Panc1 (cell line): Measurements from ENCODE around the gene MRGPRD. TPM values are rescaled to one million over a fixed set of nuclear protein-coding genes. Genes with fewer than 3 reads are reported as not detected.

Experiments used
- ATAC-seq: fragments of 200-7000 bp; cut with Tn5 transposase; 2 replicates; pipeline ENCODE4 v1.9.1; 2020; ENCODE audit warnings: mild to moderate bottlenecking, moderate library complexity
- BruUV-seq: library from RNA; stranded (reverse); fragments of 400-500 nt; replicated peaks from 2 replicates; lab custom pipeline; 2021; lab: Mats Ljungman, UMichigan
- CTCF ChIA-PET: fragments of 300-600 bp; sonication (Branson Sonifier 250); formaldehyde crosslinking; loops from one replicate; lab custom pipeline; 2022; ENCODE audit warnings: antibody characterized with exemption; lab: Charles Lee
- POLR2A ChIA-PET: fragments of 300-600 bp; sonication (Branson Sonifier 250); formaldehyde crosslinking; loops from one replicate; lab custom pipeline; 2022; ENCODE audit warnings: antibody characterized with exemption; lab: Charles Lee
- DNase-seq: peaks from one replicate; pipeline ENCODE4 v3.0.0-alpha.2; 2010; ENCODE audit warnings: low read depth, low spot score
- H3K27ac ChIP-seq: 2 replicates; pipeline ENCODE4 v1.5.1; 2011; ENCODE audit warnings: mild to moderate bottlenecking, low read length, inconsistent platforms
- H3K27me3 ChIP-seq: fragments of 200-500 bp; sonication (Bioruptor generic); 2 replicates; pipeline ENCODE4 v1.6.0; 2014; ENCODE audit warnings: low read length, inconsistent platforms; ENCODE audit not compliant: control insufficient read depth, insufficient read depth
- H3K36me3 ChIP-seq: fragments of 200-500 bp; sonication (Bioruptor generic); 2 replicates; pipeline ENCODE4 v1.5.1; 2014; ENCODE audit warnings: inconsistent platforms, mild to moderate bottlenecking, low read length, moderate library complexity; ENCODE audit not compliant: control insufficient read depth, insufficient read depth
- H3K4me1 ChIP-seq: 2 replicates; pipeline ENCODE4 v1.5.1; 2011; ENCODE audit warnings: inconsistent platforms, mild to moderate bottlenecking, low read length, moderate library complexity; ENCODE audit not compliant: control insufficient read depth, insufficient read depth
- H3K4me3 ChIP-seq, 2 experiments: 2 replicates each; pipeline ENCODE4 v1.5.1; 2011 to 2012; ENCODE audit warnings: low read depth in 2 of 2, low read length in 2 of 2, mild to moderate bottlenecking in 2 of 2, inconsistent platforms in 1 of 2, moderate library complexity in 1 of 2
- H3K9me3 ChIP-seq: fragments of 200-500 bp; sonication (Bioruptor generic); 2 replicates; pipeline ENCODE4 v1.5.1; 2014; ENCODE audit warnings: low read depth, mild to moderate bottlenecking, inconsistent platforms, low read length, moderate library complexity; ENCODE audit not compliant: control insufficient read depth, insufficient read depth
- POLR2AphosphoS5 ChIP-seq: IDR thresholded peaks from 2 replicates; pipeline ENCODE4 v1.6.1; 2012; ENCODE audit warnings: mild to moderate bottlenecking, low read depth, low read length, moderate library complexity
- SIN3A ChIP-seq: IDR thresholded peaks from 2 replicates; pipeline ENCODE4 v1.6.1; 2012; ENCODE audit warnings: low read depth, mild to moderate bottlenecking, low read length, moderate library complexity, borderline replicate concordance; ENCODE audit not compliant: insufficient read depth
- TCF7L2 ChIP-seq: IDR thresholded peaks from 2 replicates; pipeline ENCODE4 v1.6.1; 2011; ENCODE audit warnings: mild to moderate bottlenecking, low read depth, low read length, inconsistent platforms
- in situ Hi-C: cut with HindIII; loops from 2 replicates; pipeline ENCODE4 v1.10.0; 2016; ENCODE audit warnings: low sequenced_read_pairs, low pct_unique_long_range_greater_than_20kb
- intact Hi-C: fragments of 100-400 bp; cut with micrococcal nuclease; formaldehyde crosslinking; loops from one replicate; pipeline ENCODE4 v1.10.0; 2022; ENCODE audit not compliant: unreplicated experiment
- total RNA-seq: library from RNA; stranded (reverse); gene quantifications from one replicate; pipeline ENCODE4 v1.2.1, GENCODE V29; 2021; ENCODE audit not compliant: unreplicated experiment
- TF ChIP-seq, protein P1 (sequence below): fragments of 450-650 bp; IDR thresholded peaks from 2 replicates; pipeline ENCODE4 v1.5.1; 2017; ENCODE audit warnings: mild to moderate bottlenecking
- TF ChIP-seq, protein P2 (sequence below), 2 experiments: IDR thresholded peaks; 2 replicates each; pipeline ENCODE4 v1.6.1; 2011 to 2012; ENCODE audit warnings: low read depth in 2 of 2, control low read depth in 1 of 2, low read length in 1 of 2, mild to moderate bottlenecking in 1 of 2, moderate library complexity in 1 of 2; ENCODE audit not compliant: insufficient read depth in 1 of 2

MRGPRD gene
- total RNA-seq, 1 experiment from 2014 or later, result not detected

DNA sequence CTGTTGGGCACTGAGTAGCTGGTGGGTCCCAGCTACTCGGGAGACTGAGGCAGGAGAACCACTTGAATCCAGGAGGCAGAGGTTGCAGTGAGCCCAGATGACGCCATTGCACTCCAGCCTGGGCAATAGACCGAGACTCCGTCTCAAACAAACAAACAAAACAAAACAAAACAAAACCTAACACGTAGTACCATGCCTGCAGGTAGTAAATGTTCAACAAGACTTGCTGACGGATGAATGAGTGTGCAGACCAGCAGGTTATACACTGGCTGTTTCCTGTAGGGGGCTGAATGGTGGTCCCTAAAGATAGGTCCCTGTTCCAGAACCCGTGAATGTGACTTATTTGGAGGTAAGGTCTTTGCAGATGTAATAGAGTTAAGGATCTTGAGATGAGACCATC lies 12.8 kb upstream of the MRGPRD start:
- Histone ChIP-seq H3K27ac (no peak overlapping the region), H3K9me3 (no peaks in the 10 kb centered on the region), H3K36me3 (no peaks in the 10 kb centered on the region), H3K4me3 (no peak overlapping the region), H3K4me1 (peaks cover 7% of the 10 kb centered on the region; the same call in 1 of the 2 replicates), H3K27me3 (0 out of 2 replicates have a peak, but pooled peaks cover 2% of the 10 kb centered on the region)
- DNase-seq (no peak), ATAC-seq (peak; percentile 59)
- POLR2A ChIA-PET, result no interaction called here
- intact Hi-C loops, result no loop called here
- CTCF ChIA-PET, result interaction anchor here (0.7 kb wide), 1 partner anchor 25 kb away, joined by 3 read pairs; no protein-coding TSS in a partner anchor
- TF ChIP-seq, protein P1, sequence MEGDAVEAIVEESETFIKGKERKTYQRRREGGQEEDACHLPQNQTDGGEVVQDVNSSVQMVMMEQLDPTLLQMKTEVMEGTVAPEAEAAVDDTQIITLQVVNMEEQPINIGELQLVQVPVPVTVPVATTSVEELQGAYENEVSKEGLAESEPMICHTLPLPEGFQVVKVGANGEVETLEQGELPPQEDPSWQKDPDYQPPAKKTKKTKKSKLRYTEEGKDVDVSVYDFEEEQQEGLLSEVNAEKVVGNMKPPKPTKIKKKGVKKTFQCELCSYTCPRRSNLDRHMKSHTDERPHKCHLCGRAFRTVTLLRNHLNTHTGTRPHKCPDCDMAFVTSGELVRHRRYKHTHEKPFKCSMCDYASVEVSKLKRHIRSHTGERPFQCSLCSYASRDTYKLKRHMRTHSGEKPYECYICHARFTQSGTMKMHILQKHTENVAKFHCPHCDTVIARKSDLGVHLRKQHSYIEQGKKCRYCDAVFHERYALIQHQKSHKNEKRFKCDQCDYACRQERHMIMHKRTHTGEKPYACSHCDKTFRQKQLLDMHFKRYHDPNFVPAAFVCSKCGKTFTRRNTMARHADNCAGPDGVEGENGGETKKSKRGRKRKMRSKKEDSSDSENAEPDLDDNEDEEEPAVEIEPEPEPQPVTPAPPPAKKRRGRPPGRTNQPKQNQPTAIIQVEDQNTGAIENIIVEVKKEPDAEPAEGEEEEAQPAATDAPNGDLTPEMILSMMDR, result no peak
- TF ChIP-seq, protein P2, sequence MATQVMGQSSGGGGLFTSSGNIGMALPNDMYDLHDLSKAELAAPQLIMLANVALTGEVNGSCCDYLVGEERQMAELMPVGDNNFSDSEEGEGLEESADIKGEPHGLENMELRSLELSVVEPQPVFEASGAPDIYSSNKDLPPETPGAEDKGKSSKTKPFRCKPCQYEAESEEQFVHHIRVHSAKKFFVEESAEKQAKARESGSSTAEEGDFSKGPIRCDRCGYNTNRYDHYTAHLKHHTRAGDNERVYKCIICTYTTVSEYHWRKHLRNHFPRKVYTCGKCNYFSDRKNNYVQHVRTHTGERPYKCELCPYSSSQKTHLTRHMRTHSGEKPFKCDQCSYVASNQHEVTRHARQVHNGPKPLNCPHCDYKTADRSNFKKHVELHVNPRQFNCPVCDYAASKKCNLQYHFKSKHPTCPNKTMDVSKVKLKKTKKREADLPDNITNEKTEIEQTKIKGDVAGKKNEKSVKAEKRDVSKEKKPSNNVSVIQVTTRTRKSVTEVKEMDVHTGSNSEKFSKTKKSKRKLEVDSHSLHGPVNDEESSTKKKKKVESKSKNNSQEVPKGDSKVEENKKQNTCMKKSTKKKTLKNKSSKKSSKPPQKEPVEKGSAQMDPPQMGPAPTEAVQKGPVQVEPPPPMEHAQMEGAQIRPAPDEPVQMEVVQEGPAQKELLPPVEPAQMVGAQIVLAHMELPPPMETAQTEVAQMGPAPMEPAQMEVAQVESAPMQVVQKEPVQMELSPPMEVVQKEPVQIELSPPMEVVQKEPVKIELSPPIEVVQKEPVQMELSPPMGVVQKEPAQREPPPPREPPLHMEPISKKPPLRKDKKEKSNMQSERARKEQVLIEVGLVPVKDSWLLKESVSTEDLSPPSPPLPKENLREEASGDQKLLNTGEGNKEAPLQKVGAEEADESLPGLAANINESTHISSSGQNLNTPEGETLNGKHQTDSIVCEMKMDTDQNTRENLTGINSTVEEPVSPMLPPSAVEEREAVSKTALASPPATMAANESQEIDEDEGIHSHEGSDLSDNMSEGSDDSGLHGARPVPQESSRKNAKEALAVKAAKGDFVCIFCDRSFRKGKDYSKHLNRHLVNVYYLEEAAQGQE (IDR thresholded peaks at IDR 0.05; ENCODE audit: insufficient read depth in 1 of 2, low read depth in 2 of 2, low read length in 1 of 2), result no peak
- TF ChIP-seq TCF7L2 (no peak), SIN3A (no peak)
- in situ Hi-C loops, result no loop called here
- no TSS peak for BruUV-seq

DNA sequence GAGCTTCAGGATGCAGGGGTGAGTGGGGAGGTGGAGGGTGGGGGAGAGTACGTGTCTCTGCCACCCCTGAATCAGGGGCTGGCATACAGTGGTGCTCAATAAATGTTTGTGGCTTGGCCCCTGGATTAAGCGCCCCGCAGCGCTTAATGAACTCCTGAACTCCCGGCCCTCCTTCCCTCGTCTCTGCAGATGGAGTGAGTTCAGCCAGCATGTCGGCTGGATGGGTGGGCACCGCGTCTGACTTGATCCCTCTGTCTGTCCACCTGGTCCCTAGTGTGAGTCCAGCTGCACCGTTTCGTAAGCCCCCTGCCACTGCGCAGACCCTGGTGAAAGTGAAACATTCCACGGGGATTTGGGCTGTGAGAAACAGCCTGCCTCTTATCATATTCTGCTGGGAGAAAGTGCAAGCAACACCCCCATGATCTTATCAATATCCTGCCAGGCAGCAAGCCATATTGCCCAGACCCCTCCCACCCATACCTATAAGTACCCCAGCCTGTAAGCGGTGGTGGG lies 12.0 kb upstream of the MRGPRD start:
- no TSS peak for BruUV-seq
- Histone ChIP-seq H3K4me1 (peaks cover 7% of the 10 kb centered on the region; the same call in 1 of the 2 replicates), H3K36me3 (no peaks in the 10 kb centered on the region), H3K27ac (no peak overlapping the region), H3K9me3 (no peaks in the 10 kb centered on the region), H3K4me3 (no peak overlapping the region), H3K27me3 (0 out of 2 replicates have a peak, but pooled peaks cover 2% of the 10 kb centered on the region)
- TF ChIP-seq, protein P1, result no peak
- TF ChIP-seq POLR2AphosphoS5, result no peak
- POLR2A ChIA-PET, result no interaction called here
- in situ Hi-C loops (no loop called here), intact Hi-C loops (no loop called here)
- CTCF ChIA-PET, result no interaction called here
- peak; percentile 27; the same call in 1 of the 2 replicates for ATAC-seq
- no peak for DNase-seq
